Astrocyte (in vitro differentiated cells and primary cell): ENCODE results near the gene CYP4A22. TPM values are rescaled to one million over a fixed set of nuclear protein-coding genes. Genes with fewer than 3 reads are reported as not detected.
"Not testable (repeated sequence)": the region's sequence is repeated elsewhere in the genome, so short reads cannot be mapped to it uniquely, and the experiment has no call there.

Experiments used
- DNase-seq: peaks from one replicate; pipeline ENCODE4 v3.0.0-alpha.2; 2010; ENCODE audit warnings: low read depth
- FAIRE-seq: peaks from 2 replicates; lab custom pipeline; 2011; peaks lifted over from hg19 to GRCh38; lab: Jason Lieb, UNC
- H2AFZ ChIP-seq: 2 replicates; pipeline ENCODE4 v1.6.0; 2012; ENCODE audit warnings: low read depth, low read length, inconsistent platforms
- H3K27ac ChIP-seq: 2 replicates; pipeline ENCODE4 v1.5.1; 2011; ENCODE audit warnings: low read depth, low read length, inconsistent platforms
- H3K27me3 ChIP-seq: 2 replicates; pipeline ENCODE4 v1.6.0; 2011; ENCODE audit warnings: low read length, inconsistent platforms; ENCODE audit not compliant: insufficient read depth
- H3K36me3 ChIP-seq: 2 replicates; pipeline ENCODE4 v1.5.1; 2011; ENCODE audit warnings: low read length, inconsistent platforms; ENCODE audit not compliant: insufficient read depth
- H3K4me1 ChIP-seq: 2 replicates; pipeline ENCODE4 v1.5.1; 2011; ENCODE audit warnings: low read length, inconsistent platforms; ENCODE audit not compliant: insufficient read depth
- H3K4me2 ChIP-seq: 2 replicates; pipeline ENCODE4 v1.6.0; 2012; ENCODE audit warnings: low read length, inconsistent platforms
- H3K4me3 ChIP-seq: 2 replicates; pipeline ENCODE4 v1.5.1; 2011; ENCODE audit warnings: low read depth, mild to moderate bottlenecking, low read length, inconsistent platforms; ENCODE audit not compliant: insufficient read depth
- H3K79me2 ChIP-seq: 2 replicates; pipeline ENCODE4 v1.6.0; 2012; ENCODE audit warnings: mild to moderate bottlenecking, low read length, inconsistent platforms; ENCODE audit not compliant: insufficient read depth
- H3K9ac ChIP-seq: 2 replicates; pipeline ENCODE4 v1.6.0; 2012; ENCODE audit warnings: mild to moderate bottlenecking, low read length, inconsistent platforms
- H3K9me3 ChIP-seq: 2 replicates; pipeline ENCODE4 v1.5.1; 2012; ENCODE audit warnings: low read depth, mild to moderate bottlenecking, low read length, inconsistent platforms; ENCODE audit not compliant: insufficient read depth
- H4K20me1 ChIP-seq: 2 replicates; pipeline ENCODE4 v1.6.0; 2012; ENCODE audit warnings: low read length, inconsistent platforms; ENCODE audit not compliant: insufficient read depth
- H3K27ac Mint-ChIP-seq: one replicate; pipeline ENCODE4 v1.8.0; 2021; ENCODE audit warnings: mild to moderate bottlenecking, mixed read lengths; ENCODE audit not compliant: unreplicated experiment
- H3K27me3 Mint-ChIP-seq: one replicate; pipeline ENCODE4 v1.8.0; 2021; ENCODE audit warnings: low read depth, mixed read lengths; ENCODE audit not compliant: unreplicated experiment
- H3K36me3 Mint-ChIP-seq: one replicate; pipeline ENCODE4 v1.8.0; 2021; ENCODE audit warnings: low read depth, mixed read lengths; ENCODE audit not compliant: unreplicated experiment
- H3K4me1 Mint-ChIP-seq: one replicate; pipeline ENCODE4 v1.8.0; 2021; ENCODE audit warnings: low read depth, mixed read lengths; ENCODE audit not compliant: unreplicated experiment
- H3K4me3 Mint-ChIP-seq: one replicate; pipeline ENCODE4 v1.8.0; 2021; ENCODE audit warnings: mild to moderate bottlenecking, moderate library complexity, mixed read lengths; ENCODE audit not compliant: unreplicated experiment
- H3K9me3 Mint-ChIP-seq: one replicate; pipeline ENCODE4 v1.8.0; 2021; ENCODE audit warnings: mild to moderate bottlenecking, mixed read lengths; ENCODE audit not compliant: unreplicated experiment
- EZH2 ChIP-seq: IDR thresholded peaks from 2 replicates; pipeline ENCODE4 v1.6.1; 2012; ENCODE audit warnings: mild to moderate bottlenecking, low read length, inconsistent platforms; ENCODE audit not compliant: insufficient read depth
- total RNA-seq: library from RNA; stranded (reverse); gene quantifications from 2 replicates; pipeline ENCODE4 v1.2.1, GENCODE V29; 2021
- TF ChIP-seq, protein P1 (sequence below): IDR thresholded peaks from 2 replicates; pipeline ENCODE4 v1.5.1; 2011; ENCODE audit warnings: low read depth, mild to moderate bottlenecking, inconsistent platforms, low read length, moderate library complexity; ENCODE audit not compliant: insufficient read depth

CYP4A22 gene
- total RNA-seq, 1 donor from 2014 or later, result not detected

DNA sequence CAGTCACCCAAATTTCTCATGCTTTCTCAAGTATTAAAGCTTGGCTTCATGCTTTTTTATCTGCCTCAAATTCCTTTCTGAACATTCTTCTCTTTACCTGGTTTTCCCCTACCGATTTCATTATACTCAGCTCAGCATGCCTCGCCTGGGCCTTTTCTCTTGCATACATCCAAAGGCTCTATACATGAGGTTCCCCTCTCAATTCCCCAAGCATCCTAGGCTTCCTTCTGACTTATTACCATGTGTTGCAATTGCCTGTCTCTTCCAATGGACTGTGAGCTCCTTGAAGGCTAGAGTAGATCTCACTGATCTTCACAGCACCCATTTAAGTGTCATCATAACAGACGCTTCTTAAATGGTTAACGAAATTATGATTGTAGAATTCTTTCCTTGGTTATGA is 24.1 kb upstream of the CYP4A22 start:
- Histone ChIP-seq H3K9me3 (no peaks in the 10 kb centered on the region), H2AFZ (no peak overlapping the region), H3K4me2 (no peak overlapping the region), H3K36me3 (no peaks in the 10 kb centered on the region), H3K4me3 (no peak overlapping the region), H3K27me3 (no peaks in the 10 kb centered on the region), H3K79me2 (no peaks in the 10 kb centered on the region), H3K4me1 (no peaks in the 10 kb centered on the region), H3K27ac (no peak overlapping the region), H3K9ac (no peak overlapping the region), H4K20me1 (no peaks in the 10 kb centered on the region)
- H3K27me3 Mint-ChIP-seq, result peaks cover 4% of the 10 kb centered on the region
- peaks cover 3% of the 10 kb centered on the region for H3K9me3 Mint-ChIP-seq
- no peaks in the 10 kb centered on the region for H3K36me3 Mint-ChIP-seq
- H3K27ac Mint-ChIP-seq, result no peak overlapping the region
- no peaks in the 10 kb centered on the region for H3K4me1 Mint-ChIP-seq
- no peak for FAIRE-seq
- no peak for DNase-seq
- TF ChIP-seq, protein P1, sequence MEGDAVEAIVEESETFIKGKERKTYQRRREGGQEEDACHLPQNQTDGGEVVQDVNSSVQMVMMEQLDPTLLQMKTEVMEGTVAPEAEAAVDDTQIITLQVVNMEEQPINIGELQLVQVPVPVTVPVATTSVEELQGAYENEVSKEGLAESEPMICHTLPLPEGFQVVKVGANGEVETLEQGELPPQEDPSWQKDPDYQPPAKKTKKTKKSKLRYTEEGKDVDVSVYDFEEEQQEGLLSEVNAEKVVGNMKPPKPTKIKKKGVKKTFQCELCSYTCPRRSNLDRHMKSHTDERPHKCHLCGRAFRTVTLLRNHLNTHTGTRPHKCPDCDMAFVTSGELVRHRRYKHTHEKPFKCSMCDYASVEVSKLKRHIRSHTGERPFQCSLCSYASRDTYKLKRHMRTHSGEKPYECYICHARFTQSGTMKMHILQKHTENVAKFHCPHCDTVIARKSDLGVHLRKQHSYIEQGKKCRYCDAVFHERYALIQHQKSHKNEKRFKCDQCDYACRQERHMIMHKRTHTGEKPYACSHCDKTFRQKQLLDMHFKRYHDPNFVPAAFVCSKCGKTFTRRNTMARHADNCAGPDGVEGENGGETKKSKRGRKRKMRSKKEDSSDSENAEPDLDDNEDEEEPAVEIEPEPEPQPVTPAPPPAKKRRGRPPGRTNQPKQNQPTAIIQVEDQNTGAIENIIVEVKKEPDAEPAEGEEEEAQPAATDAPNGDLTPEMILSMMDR, result no peak
- no peak for TF ChIP-seq EZH2
- H3K4me3 Mint-ChIP-seq, result no peak overlapping the region

DNA sequence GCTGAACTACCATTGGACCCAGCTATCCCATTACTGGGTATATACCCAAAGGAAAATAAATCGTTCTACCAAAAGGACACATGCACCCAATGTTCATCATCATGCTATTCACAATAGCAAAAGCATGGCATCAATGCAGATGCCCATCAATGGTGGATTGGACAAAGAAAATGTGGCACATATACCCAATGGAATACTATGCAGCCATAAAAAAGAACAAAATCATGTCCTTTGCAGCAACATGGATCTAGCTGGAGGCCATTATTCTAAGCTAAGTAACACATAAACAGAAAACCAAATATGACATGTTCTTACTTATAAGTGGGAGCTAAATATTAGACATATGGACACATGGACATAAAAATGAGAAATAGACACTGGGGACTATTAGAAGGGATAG is 16.2 kb upstream of the CYP4A22 start:
- not testable (repeated sequence) for H3K27me3 ChIP-seq, H2AFZ ChIP-seq, H3K27ac Mint-ChIP-seq, H3K4me2 ChIP-seq, H3K36me3 Mint-ChIP-seq, H4K20me1 ChIP-seq, H3K4me1 Mint-ChIP-seq, H3K27ac ChIP-seq, H3K4me1 ChIP-seq, H3K79me2 ChIP-seq, H3K4me3 Mint-ChIP-seq, DNase-seq, H3K9ac ChIP-seq, H3K4me3 ChIP-seq, FAIRE-seq, H3K27me3 Mint-ChIP-seq, H3K9me3 Mint-ChIP-seq, H3K36me3 ChIP-seq, H3K9me3 ChIP-seq

- H3K4me3 Mint-ChIP-seq, FAIRE-seq, H3K9me3 Mint-ChIP-seq, H3K79me2 ChIP-seq, H3K36me3 Mint-ChIP-seq, H3K4me3 ChIP-seq, H3K27me3 Mint-ChIP-seq, H3K36me3 ChIP-seq, H3K4me1 Mint-ChIP-seq, H3K4me2 ChIP-seq, H3K9ac ChIP-seq, DNase-seq, H3K27ac ChIP-seq, H3K27me3 ChIP-seq, H2AFZ ChIP-seq, H3K27ac Mint-ChIP-seq, H4K20me1 ChIP-seq, H3K9me3 ChIP-seq, H3K4me1 ChIP-seq: not testable (repeated sequence)
Observed at GRCh38 chr1:47124834-47125233, 12.4 kb upstream of the CYP4A22 start.

DNA sequence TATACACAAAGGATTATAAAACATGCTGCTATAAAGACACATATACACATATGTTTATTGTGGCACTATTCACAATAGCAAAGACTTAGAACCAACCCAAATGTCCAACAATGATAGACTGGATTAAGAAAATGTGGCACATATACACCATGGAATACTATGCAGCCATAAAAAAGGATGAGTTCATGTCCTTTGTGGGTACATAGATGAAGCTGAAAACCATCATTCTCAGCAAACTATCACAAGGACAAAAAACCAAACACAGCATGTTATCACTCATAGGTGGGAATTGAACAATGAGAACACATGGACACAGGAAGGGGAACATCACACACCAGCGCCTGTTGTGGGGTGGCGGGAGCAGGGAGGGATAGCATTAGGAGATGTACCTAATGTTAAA is 10.2 kb upstream of the CYP4A22 start:
- H3K4me1 Mint-ChIP-seq, H4K20me1 ChIP-seq, FAIRE-seq, H3K4me3 ChIP-seq, H3K4me3 Mint-ChIP-seq, H3K27ac ChIP-seq, H3K27me3 Mint-ChIP-seq, H3K36me3 ChIP-seq, H2AFZ ChIP-seq, H3K79me2 ChIP-seq, H3K9ac ChIP-seq, H3K27ac Mint-ChIP-seq, H3K9me3 ChIP-seq, DNase-seq, H3K9me3 Mint-ChIP-seq, H3K4me1 ChIP-seq, H3K27me3 ChIP-seq, H3K36me3 Mint-ChIP-seq, H3K4me2 ChIP-seq: not testable (repeated sequence)
